ENCODE measurements around the gene AJM1. TPM values are rescaled to one million over a fixed set of nuclear protein-coding genes. Genes with fewer than 3 reads are reported as not detected.

AJM1 gene
- total RNA-seq, 2 donors from 2014 or later = 11.5 to 17.1 TPM

DNA sequence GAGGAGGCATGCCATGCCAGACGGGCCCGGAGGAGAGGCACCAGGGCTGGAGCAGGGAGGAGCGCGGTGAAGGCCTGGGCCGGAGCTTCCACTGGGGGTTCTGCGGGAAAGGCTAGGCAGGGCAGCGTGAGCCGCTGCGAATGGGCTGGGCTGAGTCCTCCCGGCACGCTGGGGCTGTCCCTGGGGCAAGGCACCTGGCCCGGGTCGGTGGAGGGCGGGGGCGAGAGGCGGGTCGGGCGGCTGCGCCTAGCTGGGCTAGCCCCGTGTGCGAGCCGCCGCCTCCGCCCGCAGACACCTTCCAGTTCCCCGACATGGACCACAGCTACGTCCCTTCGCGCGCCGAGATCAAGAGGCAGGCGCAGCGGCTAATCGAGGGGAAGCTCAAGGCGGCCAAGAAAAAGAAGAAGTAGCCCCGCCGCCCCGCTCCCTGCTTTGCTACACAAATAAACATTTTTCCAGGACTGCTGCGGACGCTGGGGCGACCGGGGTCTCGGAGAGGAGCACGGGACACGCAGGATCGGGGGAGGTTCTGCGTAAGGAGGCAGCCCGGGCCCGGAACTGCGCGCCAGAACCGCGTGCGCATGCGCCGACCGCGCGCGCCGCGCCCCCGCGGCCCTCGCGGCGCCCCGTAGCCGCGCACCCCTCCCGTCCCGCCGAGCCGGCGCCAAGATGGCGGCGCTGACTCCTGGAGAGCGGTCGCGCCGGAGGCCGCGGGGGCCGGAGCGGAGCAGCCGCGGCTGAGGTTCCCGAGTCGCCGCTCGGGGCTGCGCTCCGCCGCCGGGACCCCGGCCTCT lies 34.8 kb upstream of the AJM1 start, which contains the start of gene RABL6:
Gene RABL6, plus strand, starts transcription at position 668 of the 794 bp plus-strand sequence. CDS start 249 bp downstream, outside the sequence.
- intact Hi-C loops (cut with DNase I) = no loop called here
- H3K4me1 ChIP-seq = peaks cover 16% of the 10 kb centered on the region
- TF ChIP-seq CTCF (IDR thresholded peaks at IDR 0.05) = no peak
- DNase-seq = peak; percentile 76
- H3K36me3 ChIP-seq = no peaks in the 10 kb centered on the region
- no peaks in the 10 kb centered on the region for H3K9me3 ChIP-seq
- H3K4me3 ChIP-seq = peak within 1 kb of the TSS; percentile 88
- H3K27ac ChIP-seq = peak within 1 kb of the TSS; percentile 95
- H3K27me3 ChIP-seq = no peaks in the 10 kb centered on the region
- H3K9ac ChIP-seq (ENCODE audit: low read depth in 2 of 2, low read length in 2 of 2) = peak within 1 kb of the TSS; percentile 85 to 91

GRCh38 chr9:136808075-136808805 lies 34.0 kb upstream of the AJM1 start:
- Histone ChIP-seq H3K36me3 (no peaks in the 10 kb centered on the region), H3K27me3 (no peaks in the 10 kb centered on the region), H3K4me3 (peak overlapping the region; percentile 88), H3K27ac (peak overlapping the region; percentile 62), H3K9me3 (no peaks in the 10 kb centered on the region), H3K4me1 (peaks cover 16% of the 10 kb centered on the region), H3K9ac (ENCODE audit: low read depth in 2 of 2, low read length in 2 of 2) (peak overlapping the region; percentile 85 to 91)
- intact Hi-C loops (cut with DNase I) = no loop called here
- no peak for TF ChIP-seq CTCF (IDR thresholded peaks at IDR 0.05)
- DNase-seq = peak; percentile 46

GRCh38 chr9:136808806-136809158 lies 33.5 kb upstream of the AJM1 start:
- no peak for TF ChIP-seq CTCF (IDR thresholded peaks at IDR 0.05)
- Histone ChIP-seq H3K27me3 (no peaks in the 10 kb centered on the region), H3K27ac (peak overlapping the region; percentile 62), H3K4me1 (peaks cover 16% of the 10 kb centered on the region), H3K9me3 (no peaks in the 10 kb centered on the region), H3K36me3 (no peaks in the 10 kb centered on the region), H3K9ac (ENCODE audit: low read depth in 2 of 2, low read length in 2 of 2) (peak overlapping the region in 1 of 2 donors; percentile 85), H3K4me3 (peak overlapping the region; percentile 88)
- intact Hi-C loops (cut with DNase I) = no loop called here
- DNase-seq = no peak

DNA sequence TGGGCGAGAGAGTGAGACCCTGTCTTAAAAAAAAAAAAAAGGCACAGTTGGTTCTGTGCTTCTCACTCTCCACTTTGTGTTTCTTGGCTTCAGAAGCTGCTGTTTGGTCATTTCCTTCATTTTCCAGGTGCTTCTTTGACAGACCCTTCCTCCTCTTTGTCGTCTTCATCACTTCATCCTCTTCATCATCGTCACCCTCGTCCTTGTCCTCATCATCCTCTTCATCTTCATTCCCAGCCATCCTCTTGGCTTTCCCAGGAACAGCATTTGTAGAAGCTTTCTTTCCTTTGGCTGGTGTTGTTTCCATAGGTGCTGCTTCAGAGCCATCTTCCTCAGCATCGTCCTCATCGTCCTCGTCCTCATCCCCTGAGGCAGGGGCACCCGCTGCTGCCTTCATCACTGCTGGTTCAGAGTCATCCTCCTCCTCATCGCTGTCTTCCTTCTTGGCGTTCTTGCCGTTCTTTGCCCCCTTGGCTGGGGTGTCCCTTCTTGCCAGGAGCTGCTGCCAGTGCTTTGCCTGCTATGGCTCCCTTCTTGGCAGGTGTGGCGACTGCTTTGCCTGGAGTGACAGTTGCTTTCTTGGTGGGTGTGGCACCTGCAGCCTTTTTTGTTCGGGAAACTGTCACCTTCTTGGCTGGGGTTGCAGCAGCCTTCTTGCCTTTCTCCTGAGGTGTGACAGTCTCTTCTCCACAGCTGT lies 27.4 kb upstream of the AJM1 start:
- no peak overlapping the region for H3K27ac ChIP-seq
- DNase-seq = no peak
- TF ChIP-seq CTCF (IDR thresholded peaks at IDR 0.05) = no peak
- intact Hi-C loops (cut with DNase I) = no loop called here
- H3K9ac ChIP-seq (ENCODE audit: low read depth in 2 of 2, low read length in 2 of 2) = no peak overlapping the region
- H3K9me3 ChIP-seq = no peaks in the 10 kb centered on the region
- H3K27me3 ChIP-seq = no peaks in the 10 kb centered on the region
- no peak overlapping the region for H3K4me3 ChIP-seq
- H3K4me1 ChIP-seq = peaks cover 4% of the 10 kb centered on the region
- no peaks in the 10 kb centered on the region for H3K36me3 ChIP-seq

GRCh38 chr9:136815422-136815782 lies 26.9 kb upstream of the AJM1 start:
- DNase-seq = no peak
- Histone ChIP-seq H3K4me3 (no peak overlapping the region), H3K9me3 (no peaks in the 10 kb centered on the region), H3K4me1 (no peaks in the 10 kb centered on the region), H3K36me3 (no peaks in the 10 kb centered on the region), H3K27me3 (no peaks in the 10 kb centered on the region), H3K9ac (ENCODE audit: low read depth in 2 of 2, low read length in 2 of 2) (no peak overlapping the region), H3K27ac (no peak overlapping the region)
- TF ChIP-seq CTCF (IDR thresholded peaks at IDR 0.05) = no peak
- intact Hi-C loops (cut with DNase I) = no loop called here
